GM23338 (cell line): ENCODE data around the gene CHMP1B.

Experiments
- CTCF ChIP-seq, 2 experiments: fragments of 200-600 bp in 1 of 2; sonication (generic) in 1 of 2; conservative IDR thresholded peaks; 2 replicates each; pipeline versions ENCODE4 v1.5.1 to v1.6.1; 2016 to 2017; ENCODE audit warnings: antibody characterized with exemption in 2 of 2, low read depth in 2 of 2, mild to moderate bottlenecking in 2 of 2, moderate library complexity in 1 of 2
- ETS1 ChIP-seq: IDR thresholded peaks from 2 replicates; pipeline ENCODE4 v1.6.1; 2016; ENCODE audit warnings: antibody characterized with exemption
- EZH2 ChIP-seq: fragments of 200-600 bp; sonication (generic); IDR thresholded peaks from one replicate; pipeline ENCODE4 v1.8.0; 2017; ENCODE audit warnings: antibody characterized with exemption, mild to moderate bottlenecking, low read depth; ENCODE audit not compliant: unreplicated experiment
- POLR2AphosphoS5 ChIP-seq: IDR thresholded peaks from 2 replicates; pipeline ENCODE4 v1.6.1; 2016; ENCODE audit warnings: antibody characterized with exemption, low read depth
- STAT1 ChIP-seq: IDR thresholded peaks from one replicate; pipeline ENCODE4 v1.6.1; 2016; ENCODE audit warnings: antibody characterized with exemption; ENCODE audit not compliant: unreplicated experiment

- TF ChIP-seq CTCF (conservative IDR thresholded peaks at IDR 0.05; ENCODE audit: low read depth in 2 of 2) (no peak), POLR2AphosphoS5 (no peak), ETS1 (no peak), EZH2 (no peak), STAT1 (no peak)
Measured at GRCh38 chr18:11882636-11883035, 31.4 kb downstream of the CHMP1B start.
